Osteocyte (in vitro differentiated cells): ENCODE data around the gene BORCS5. TPM values are rescaled to one million over a fixed set of nuclear protein-coding genes. Genes with fewer than 3 reads are reported as not detected.

ENCODE experiments used
- DNase-seq: peaks from one replicate; pipeline ENCODE4 v3.0.0; 2021; ENCODE audit warnings: mixed read lengths; ENCODE audit not compliant: unreplicated experiment; ENCODE audit errors: extremely low spot score
- H3K27ac Mint-ChIP-seq: one replicate; pipeline ENCODE4 v1.8.0; 2021; ENCODE audit warnings: mild to moderate bottlenecking, mixed read lengths; ENCODE audit not compliant: unreplicated experiment
- H3K27me3 Mint-ChIP-seq: one replicate; pipeline ENCODE4 v1.8.0; 2021; ENCODE audit warnings: mixed read lengths; ENCODE audit not compliant: unreplicated experiment
- H3K36me3 Mint-ChIP-seq: one replicate; pipeline ENCODE4 v1.8.0; 2021; ENCODE audit warnings: mixed read lengths; ENCODE audit not compliant: unreplicated experiment
- H3K4me1 Mint-ChIP-seq: one replicate; pipeline ENCODE4 v1.8.0; 2021; ENCODE audit warnings: mixed read lengths; ENCODE audit not compliant: unreplicated experiment
- H3K4me3 Mint-ChIP-seq: one replicate; pipeline ENCODE4 v1.8.0; 2021; ENCODE audit warnings: mild to moderate bottlenecking, moderate library complexity, mixed read lengths; ENCODE audit not compliant: unreplicated experiment
- H3K9me3 Mint-ChIP-seq: one replicate; pipeline ENCODE4 v1.8.0; 2021; ENCODE audit warnings: mixed read lengths; ENCODE audit not compliant: unreplicated experiment
- CTCF ChIP-seq: fragments of 200-600 bp; sonication (generic); IDR thresholded peaks from 2 replicates; pipeline ENCODE4 v1.5.0; 2021; ENCODE audit warnings: antibody characterized with exemption, mild to moderate bottlenecking, moderate library complexity
- total RNA-seq: library from RNA; stranded (reverse); gene quantifications from 2 replicates; pipeline ENCODE4 v1.2.1, GENCODE V29; 2021

BORCS5 gene
- total RNA-seq, 1 donor from 2014 or later: 16.7 TPM

DNA sequence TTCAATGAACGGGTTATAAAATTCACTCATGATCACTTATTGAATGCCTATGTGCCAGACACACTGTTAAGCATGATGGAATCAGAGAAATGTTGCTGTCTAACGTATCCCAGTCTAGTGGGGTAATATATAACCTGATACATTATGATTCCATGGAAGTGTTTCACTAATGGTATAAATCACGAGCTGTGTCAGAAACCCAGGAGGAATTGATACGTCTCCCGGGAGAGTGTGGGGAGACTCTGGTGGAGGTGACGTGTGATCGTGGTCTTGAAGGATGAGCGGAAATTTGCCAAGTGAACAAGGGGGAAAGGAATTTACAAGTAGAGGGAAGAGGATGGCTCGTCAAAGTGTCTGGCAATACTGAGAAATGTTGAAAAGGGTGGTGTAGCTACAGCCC, 33.3 kb upstream of the BORCS5 start:
- peaks cover 5% of the 10 kb centered on the region for H3K27me3 Mint-ChIP-seq
- DNase-seq: no peak
- no peak overlapping the region for H3K27ac Mint-ChIP-seq
- no peaks in the 10 kb centered on the region for H3K9me3 Mint-ChIP-seq
- H3K4me3 Mint-ChIP-seq: no peak overlapping the region
- peaks cover 27% of the 10 kb centered on the region for H3K4me1 Mint-ChIP-seq
- no peak for TF ChIP-seq CTCF
- H3K36me3 Mint-ChIP-seq: no peaks in the 10 kb centered on the region

DNA sequence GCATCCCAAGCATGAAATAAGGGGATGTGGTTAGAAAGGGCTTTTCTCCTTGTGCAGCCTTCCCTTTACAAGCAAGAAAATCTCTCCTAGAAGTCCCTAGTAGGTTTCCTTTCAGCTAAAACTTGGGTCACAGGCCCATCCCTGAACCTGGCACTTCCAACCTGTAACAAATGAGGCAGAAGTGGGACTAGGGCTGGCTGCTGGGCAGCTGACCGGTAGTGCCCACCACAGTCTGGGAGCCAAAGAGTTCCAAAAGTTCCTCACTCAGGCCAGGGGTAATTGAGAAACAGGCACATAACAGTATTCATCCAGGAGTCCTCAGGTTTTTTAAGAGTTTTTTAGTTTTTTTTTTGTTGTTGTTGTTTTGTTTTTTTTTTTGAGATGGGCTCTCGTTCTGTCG, 30.6 kb upstream of the BORCS5 start:
- TF ChIP-seq CTCF: no peak
- Mint-ChIP-seq H3K4me1 (peaks cover 9% of the 10 kb centered on the region), H3K27me3 (peaks cover 5% of the 10 kb centered on the region), H3K9me3 (no peaks in the 10 kb centered on the region), H3K27ac (no peak overlapping the region), H3K4me3 (no peak overlapping the region), H3K36me3 (no peaks in the 10 kb centered on the region)
- no peak for DNase-seq

DNA sequence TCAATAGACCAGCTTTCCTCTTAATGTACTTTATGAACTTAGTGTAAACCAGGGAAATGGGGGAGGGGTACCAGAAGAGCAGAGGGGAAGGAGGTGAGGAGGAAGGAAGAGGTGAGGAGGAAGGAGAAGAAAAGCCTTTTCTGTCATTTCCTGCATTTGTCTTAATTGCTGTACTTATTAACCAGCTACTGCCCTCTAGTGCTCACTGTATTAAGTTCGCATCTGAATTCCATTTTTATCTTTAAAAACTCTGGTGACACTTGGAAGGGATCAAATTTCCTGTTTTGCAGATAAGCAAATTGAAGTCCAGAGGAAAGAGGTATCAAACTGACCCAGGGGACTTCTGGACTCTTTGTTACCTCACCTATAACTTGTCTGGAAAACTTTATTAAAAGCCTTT, 29.1 kb upstream of the BORCS5 start:
- no peak for DNase-seq
- no peaks in the 10 kb centered on the region for H3K36me3 Mint-ChIP-seq

DNA sequence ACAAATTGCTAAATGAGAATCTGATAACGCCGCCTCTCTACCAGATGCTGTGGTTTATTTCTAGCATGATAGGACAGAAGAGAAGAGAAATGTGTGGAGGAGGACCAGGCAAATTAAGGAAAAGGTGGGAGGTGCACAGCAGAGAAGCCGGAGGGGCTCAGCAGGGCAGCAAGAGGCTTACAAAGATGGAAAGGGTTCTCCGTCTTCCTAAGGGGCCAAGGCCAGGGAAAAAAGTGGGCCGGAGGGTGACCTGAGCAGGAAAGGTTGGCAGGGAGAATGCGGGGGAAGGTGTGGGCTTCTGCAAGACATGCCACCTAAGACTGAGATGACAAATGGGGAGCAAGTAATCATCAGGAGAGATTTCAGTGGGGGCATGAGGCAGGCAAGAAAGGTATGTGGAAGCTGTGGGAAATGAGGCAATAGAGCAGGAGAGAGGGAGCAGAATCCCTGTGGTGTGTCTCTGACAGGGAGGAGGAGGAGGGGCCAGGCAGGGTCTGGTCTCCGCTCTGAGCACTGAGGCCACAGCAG, 25.6 kb upstream of the BORCS5 start:
- Mint-ChIP-seq H3K9me3 (no peaks in the 10 kb centered on the region), H3K4me3 (no peak overlapping the region), H3K36me3 (peaks cover 3% of the 10 kb centered on the region), H3K27ac (no peak overlapping the region), H3K4me1 (peaks cover 37% of the 10 kb centered on the region), H3K27me3 (no peaks in the 10 kb centered on the region)
- DNase-seq: no peak
- no peak for TF ChIP-seq CTCF

More for the DNA sequence above, 29.1 kb upstream of the BORCS5 start:
- Mint-ChIP-seq H3K27me3 (peaks cover 5% of the 10 kb centered on the region), H3K9me3 (no peaks in the 10 kb centered on the region), H3K4me1 (peaks cover 10% of the 10 kb centered on the region), H3K4me3 (no peak overlapping the region), H3K27ac (peak overlapping the region; percentile 6)
- peak; percentile 75 for TF ChIP-seq CTCF

- Mint-ChIP-seq H3K27ac (no peak overlapping the region), H3K4me3 (no peak overlapping the region), H3K36me3 (peaks cover 3% of the 10 kb centered on the region), H3K4me1 (peaks cover 37% of the 10 kb centered on the region), H3K9me3 (no peaks in the 10 kb centered on the region), H3K27me3 (no peaks in the 10 kb centered on the region)
- DNase-seq: no peak
- no peak for TF ChIP-seq CTCF
These were observed 25.0 kb upstream of the BORCS5 start for GRCh38 chr12:12331896-12332295.
